ENCODE results near the gene DGCR2. TPM values are rescaled to one million over a fixed set of nuclear protein-coding genes. Genes with fewer than 3 reads are reported as not detected.
A peak's percentile ranks its signal among the peaks of the same experiment; 100 is the strongest.
"Not testable (repeated sequence)": the region's sequence is repeated elsewhere in the genome, so short reads cannot be mapped to it uniquely, and the experiment has no call there.

The DGCR2 gene
- total RNA-seq, 2 experiments from 2014 or later = 31.9 to 35.5 TPM

- ATAC-seq (ENCODE audit: poor library complexity) (no peak), DNase-seq (no peak)
- Mint-ChIP-seq H3K36me3 (ENCODE audit: low read depth) (peaks cover 53% of the 10 kb centered on the region), H3K4me1 (ENCODE audit: low read depth) (peaks cover 8% of the 10 kb centered on the region), H3K4me3 (no peak overlapping the region), H3K9me3 (no peaks in the 10 kb centered on the region), H3K27me3 (no peaks in the 10 kb centered on the region), H3K27ac (no peak overlapping the region)
- intact Hi-C loops (cut with DNase I, micrococcal nuclease) = no loop called here
- CTCF ChIA-PET = no interaction called here
- POLR2A ChIA-PET = no interaction called here
- peaks cover 6% of the 10 kb centered on the region for H3K4me1 ChIP-seq (ENCODE audit: insufficient read depth, low read length)
- H3K4me3 ChIP-seq (ENCODE audit: low read length) = no peak overlapping the region
- no peaks in the 10 kb centered on the region for H3K27me3 ChIP-seq (ENCODE audit: control insufficient read depth in 1 of 2, insufficient read depth in 2 of 2, low read length in 2 of 2)
- H3K27ac ChIP-seq (ENCODE audit: low read depth in 1 of 2, low read length in 2 of 2) = no peak overlapping the region
- H3K36me3 ChIP-seq (ENCODE audit: insufficient read depth, low read length) = peaks cover 36% of the 10 kb centered on the region
- TF ChIP-seq CTCF (IDR thresholded peaks at IDR 0.05) = no peak
- H3K9me3 ChIP-seq (ENCODE audit: control insufficient read depth in 1 of 2, insufficient read depth in 1 of 2, low read length in 2 of 2) = no peaks in the 10 kb centered on the region
Measured at GRCh38 chr22:19080853-19081252, 41.4 kb downstream of the DGCR2 start.

DNA sequence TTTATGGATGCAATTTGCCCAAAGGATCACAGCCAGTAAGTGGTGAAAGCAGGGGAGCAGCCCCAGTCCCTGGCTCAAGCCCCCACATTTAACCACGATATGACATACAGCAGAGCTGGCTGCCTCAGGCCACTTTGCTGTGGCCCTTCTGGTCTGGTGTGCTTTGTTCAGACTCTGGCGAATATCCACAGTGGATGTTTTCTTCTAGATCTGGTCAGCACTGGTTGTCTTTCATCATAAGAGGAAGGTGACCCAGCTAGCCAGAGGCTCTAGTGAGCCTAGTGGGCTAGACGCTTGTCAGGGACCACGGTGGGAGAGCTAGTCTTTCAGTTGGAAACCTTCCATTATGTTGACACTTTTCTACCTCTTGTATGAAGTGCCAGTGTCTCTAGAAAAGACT lies 42.5 kb downstream of the DGCR2 start:
- ChIA-PET POLR2A (no interaction called here), CTCF (no interaction called here)
- intact Hi-C loops (cut with DNase I, micrococcal nuclease) = no loop called here
- no peak overlapping the region for H3K4me3 Mint-ChIP-seq
- Histone ChIP-seq H3K36me3 (ENCODE audit: insufficient read depth, low read length) (peaks cover 27% of the 10 kb centered on the region), H3K27ac (ENCODE audit: low read depth in 1 of 2, low read length in 2 of 2) (no peak overlapping the region), H3K9me3 (ENCODE audit: control insufficient read depth in 1 of 2, insufficient read depth in 1 of 2, low read length in 2 of 2) (no peaks in the 10 kb centered on the region), H3K4me1 (ENCODE audit: insufficient read depth, low read length) (no peaks in the 10 kb centered on the region), H3K4me3 (ENCODE audit: low read length) (no peak overlapping the region), H3K27me3 (ENCODE audit: control insufficient read depth in 1 of 2, insufficient read depth in 2 of 2, low read length in 2 of 2) (no peaks in the 10 kb centered on the region)
- DNase-seq = no peak
- no peaks in the 10 kb centered on the region for H3K9me3 Mint-ChIP-seq
- H3K4me1 Mint-ChIP-seq (ENCODE audit: low read depth) = peaks cover 5% of the 10 kb centered on the region
- TF ChIP-seq CTCF (IDR thresholded peaks at IDR 0.05) = no peak
- ATAC-seq (ENCODE audit: poor library complexity) = no peak
- H3K36me3 Mint-ChIP-seq (ENCODE audit: low read depth) = peaks cover 51% of the 10 kb centered on the region
- peak overlapping the region; percentile 30 for H3K27ac Mint-ChIP-seq
- no peaks in the 10 kb centered on the region for H3K27me3 Mint-ChIP-seq

GRCh38 chr22:19075404-19075803 lies 46.8 kb downstream of the DGCR2 start:
- H3K4me3 ChIP-seq (ENCODE audit: low read length) = no peak overlapping the region
- intact Hi-C loops (cut with DNase I, micrococcal nuclease) = no loop called here
- H3K27ac Mint-ChIP-seq = no peak overlapping the region
- no peaks in the 10 kb centered on the region for H3K27me3 Mint-ChIP-seq
- H3K27me3 ChIP-seq (ENCODE audit: control insufficient read depth in 1 of 2, insufficient read depth in 2 of 2, low read length in 2 of 2) = no peaks in the 10 kb centered on the region
- ATAC-seq (ENCODE audit: poor library complexity) (no peak), DNase-seq (no peak)
- no peak for TF ChIP-seq CTCF (IDR thresholded peaks at IDR 0.05)
- no peaks in the 10 kb centered on the region for H3K4me1 ChIP-seq (ENCODE audit: insufficient read depth, low read length)
- POLR2A ChIA-PET = no interaction called here
- H3K4me3 Mint-ChIP-seq = no peak overlapping the region
- no peak overlapping the region for H3K27ac ChIP-seq (ENCODE audit: low read depth in 1 of 2, low read length in 2 of 2)
- CTCF ChIA-PET = no interaction called here
- H3K9me3 ChIP-seq (ENCODE audit: control insufficient read depth in 1 of 2, insufficient read depth in 1 of 2, low read length in 2 of 2) = no peaks in the 10 kb centered on the region
- H3K4me1 Mint-ChIP-seq (ENCODE audit: low read depth) = peaks cover 16% of the 10 kb centered on the region
- H3K9me3 Mint-ChIP-seq = no peaks in the 10 kb centered on the region
- peaks cover 33% of the 10 kb centered on the region for H3K36me3 ChIP-seq (ENCODE audit: insufficient read depth, low read length)
- H3K36me3 Mint-ChIP-seq (ENCODE audit: low read depth) = peaks cover 68% of the 10 kb centered on the region

GRCh38 chr22:19072853-19073252 lies 49.4 kb downstream of the DGCR2 start:
- intact Hi-C loops (cut with DNase I, micrococcal nuclease); H3K27me3 Mint-ChIP-seq; ATAC-seq (ENCODE audit: poor library complexity); H3K27ac Mint-ChIP-seq; H3K27ac ChIP-seq (ENCODE audit: low read depth in 1 of 2, low read length in 2 of 2); H3K27me3 ChIP-seq (ENCODE audit: control insufficient read depth in 1 of 2, insufficient read depth in 2 of 2, low read length in 2 of 2); H3K4me3 ChIP-seq (ENCODE audit: low read length); H3K4me3 Mint-ChIP-seq; H3K9me3 ChIP-seq (ENCODE audit: control insufficient read depth in 1 of 2, insufficient read depth in 1 of 2, low read length in 2 of 2); H3K4me1 ChIP-seq (ENCODE audit: insufficient read depth, low read length); DNase-seq; H3K9me3 Mint-ChIP-seq; CTCF ChIA-PET: not testable (repeated sequence)
- POLR2A ChIA-PET = interaction anchor here (0.6 to 0.8 kb wide), 3 partner anchors 10 to 265 kb away, joined by 3 read pairs; no protein-coding TSS in a partner anchor
- peaks cover 66% of the 10 kb centered on the region for H3K36me3 Mint-ChIP-seq (ENCODE audit: low read depth)
- H3K36me3 ChIP-seq (ENCODE audit: insufficient read depth, low read length) = peaks cover 50% of the 10 kb centered on the region
- H3K4me1 Mint-ChIP-seq (ENCODE audit: low read depth) = peaks cover 16% of the 10 kb centered on the region
